ENCODE measurements around the gene SAA2.

GRCh38 chr11:18221274-18221876, 27.1 kb downstream of the SAA2 start:
- TF ChIP-seq CTCF (conservative IDR thresholded peaks at IDR 0.05) (no peak), EZH2 (IDR thresholded peaks at IDR 0.05; ENCODE audit: low read depth) (no peak)

All from PC-9 (cell line).